GM13977 (cell line): ENCODE results near the gene TXN.
"Not testable (repeated sequence)": the region's sequence is repeated elsewhere in the genome, so short reads cannot be mapped to it uniquely, and the experiment has no call there.

Experiments
- DNase-seq: peaks from one replicate; pipeline ENCODE4 v3.0.0; 2012; ENCODE audit warnings: low spot score
- CTCF ChIP-seq: IDR thresholded peaks from 2 replicates; pipeline ENCODE4 v1.5.1; 2012; ENCODE audit warnings: mild to moderate bottlenecking, control low read depth; ENCODE audit not compliant: insufficient read depth; ENCODE audit errors: extremely low read depth, missing control alignments
- in situ Hi-C: fragments of 300-500 bp; cut with MboI; formaldehyde crosslinking; loops from one replicate; pipeline ENCODE4 v1.12.0; 2022; ENCODE audit warnings: low sequenced_read_pairs, low pct_unique_long_range_greater_than_20kb, mixed read lengths, inconsistent platforms; ENCODE audit not compliant: unreplicated experiment

TXN gene

GRCh38 chr9:110254500-110254899 is 1.8 kb downstream of the TXN start:
- in situ Hi-C loops = no loop called here
- TF ChIP-seq CTCF = no peak
- no peak for DNase-seq

GRCh38 chr9:110252509-110253139 is 3.7 kb downstream of the TXN start:
- in situ Hi-C loops = no loop called here
- no peak for TF ChIP-seq CTCF
- no peak for DNase-seq

- DNase-seq, in situ Hi-C loops: not testable (repeated sequence)
These were observed 4.5 kb downstream of the TXN start for GRCh38 chr9:110251770-110252169.

- in situ Hi-C loops = no loop called here
- no peak for TF ChIP-seq CTCF
- no peak for DNase-seq
These were observed 5.1 kb downstream of the TXN start for GRCh38 chr9:110251212-110251611.

- in situ Hi-C loops = no loop called here
- no peak for TF ChIP-seq CTCF
- no peak for DNase-seq
These were observed 6.7 kb downstream of the TXN start for GRCh38 chr9:110249603-110250002.

GRCh38 chr9:110248361-110248760 is 7.9 kb downstream of the TXN start:
- no peak for DNase-seq
- in situ Hi-C loops = no loop called here
- TF ChIP-seq CTCF = no peak

GRCh38 chr9:110246214-110246613 is 10.1 kb downstream of the TXN start:
- DNase-seq = no peak
- in situ Hi-C loops = no loop called here
- TF ChIP-seq CTCF = no peak
